HepG2 (cell line): ENCODE measurements around the gene DRD3.

Source experiments
- KLF13 ChIP-seq: sonication (generic); formaldehyde crosslinking; IDR thresholded peaks from 2 replicates; pipeline ENCODE4 v1.4.0; 2020; ENCODE audit warnings: mild to moderate bottlenecking, missing genetic modification reagents
- MZF1 ChIP-seq: sonication (generic); formaldehyde crosslinking; IDR thresholded peaks from 2 replicates; pipeline ENCODE4 v1.8.1; 2023; ENCODE audit warnings: mild to moderate bottlenecking, missing genetic modification reagents, borderline replicate concordance
- SNAPC4 ChIP-seq: sonication (generic); formaldehyde crosslinking; IDR thresholded peaks from 2 replicates; pipeline ENCODE4 v1.4.0; 2020; ENCODE audit warnings: mild to moderate bottlenecking, missing genetic modification reagents
- ZNF101 ChIP-seq: sonication (generic); formaldehyde crosslinking; IDR thresholded peaks from 2 replicates; pipeline ENCODE4 v1.4.0; 2020; ENCODE audit warnings: mild to moderate bottlenecking, low read depth, missing genetic modification reagents, borderline replicate concordance

GRCh38 chr3:114133947-114134346 is 44.9 kb downstream of the DRD3 start:
- TF ChIP-seq ZNF101 (CRISPR knock-in tag), result no peak
- no peak for TF ChIP-seq KLF13
- no peak for TF ChIP-seq MZF1 (CRISPR knock-in tag)
- TF ChIP-seq SNAPC4, result no peak
